Measurements from ENCODE around the gene TRIP10. TPM values are rescaled to one million over a fixed set of nuclear protein-coding genes. Genes with fewer than 3 reads are reported as not detected.
"Not testable (repeated sequence)": the region's sequence is repeated elsewhere in the genome, so short reads cannot be mapped to it uniquely, and the experiment has no call there.

TRIP10 gene
- total RNA-seq, 2 donors from 2014 or later, result 49.0 to 68.4 TPM

- not testable (repeated sequence) for H3K27me3 Mint-ChIP-seq (ENCODE audit: low read depth); H3K4me3 Mint-ChIP-seq; H3K27ac Mint-ChIP-seq; DNase-seq; ATAC-seq (replicated peaks in 1 of 2); H3K36me3 Mint-ChIP-seq (ENCODE audit: insufficient read depth in 2 of 2); H3K9me3 Mint-ChIP-seq
- H3K4me1 Mint-ChIP-seq (ENCODE audit: low read depth), result peaks cover 26% of the 10 kb centered on the region
These were observed 22.8 kb downstream of the TRIP10 start for GRCh38 chr19:6762253-6762797.

GRCh38 chr19:6765738-6766356, 26.4 kb downstream of the TRIP10 start:
- DNase-seq (no peak), ATAC-seq (replicated peaks in 1 of 2) (no peak)
- H3K9me3 Mint-ChIP-seq, result no peaks in the 10 kb centered on the region
- H3K36me3 Mint-ChIP-seq (ENCODE audit: insufficient read depth in 2 of 2), result peaks cover 4 to 5% of the 10 kb centered on the region in 2 donors
- peak overlapping the region; percentile 87 to 91 for H3K4me3 Mint-ChIP-seq
- H3K27ac Mint-ChIP-seq, result peak overlapping the region; percentile 4
- H3K27me3 Mint-ChIP-seq (ENCODE audit: low read depth), result no peaks in the 10 kb centered on the region
- peaks cover 37% of the 10 kb centered on the region for H3K4me1 Mint-ChIP-seq (ENCODE audit: low read depth)

GRCh38 chr19:6766357-6767080, 27.0 kb downstream of the TRIP10 start:
- peaks cover 41% of the 10 kb centered on the region for H3K4me1 Mint-ChIP-seq (ENCODE audit: low read depth)
- no peaks in the 10 kb centered on the region for H3K27me3 Mint-ChIP-seq (ENCODE audit: low read depth)
- peak; percentile 16 to 24 for DNase-seq

GRCh38 chr19:6767081-6767356, 27.5 kb downstream of the TRIP10 start:
- Mint-ChIP-seq H3K36me3 (ENCODE audit: insufficient read depth in 2 of 2) (peaks cover 0 to 5% of the 10 kb centered on the region in 2 donors), H3K4me1 (ENCODE audit: low read depth) (peaks cover 43% of the 10 kb centered on the region), H3K27me3 (ENCODE audit: low read depth) (no peaks in the 10 kb centered on the region), H3K27ac (peak overlapping the region; percentile 18), H3K9me3 (peaks cover 0 to 4% of the 10 kb centered on the region in 2 donors), H3K4me3 (peak overlapping the region; percentile 87 to 91)
- no peak for DNase-seq
- ATAC-seq (replicated peaks in 1 of 2), result peak; percentile 38 to 39

More at GRCh38 chr19:6766357-6767080, 27.0 kb downstream of the TRIP10 start:
- peak overlapping the region; percentile 87 to 91 for H3K4me3 Mint-ChIP-seq
- peaks cover 0 to 5% of the 10 kb centered on the region in 2 donors for H3K36me3 Mint-ChIP-seq (ENCODE audit: insufficient read depth in 2 of 2)
- no peak for ATAC-seq (replicated peaks in 1 of 2)
- H3K9me3 Mint-ChIP-seq, result no peaks in the 10 kb centered on the region
- H3K27ac Mint-ChIP-seq, result peak overlapping the region; percentile 18

GRCh38 chr19:6767357-6768235, 28.1 kb downstream of the TRIP10 start, which contains the start of gene SH2D3A:
SH2D3A (minus strand) TSS chr19:6767435; CDS start chr19:6763748, 3,687 bp downstream.
- Mint-ChIP-seq H3K36me3 (ENCODE audit: insufficient read depth in 2 of 2) (peaks cover 0 to 5% of the 10 kb centered on the region in 2 donors), H3K4me3 (peak within 1 kb of the TSS; percentile 87 to 91), H3K27me3 (ENCODE audit: low read depth) (no peaks in the 10 kb centered on the region), H3K27ac (peak within 1 kb of the TSS; percentile 76), H3K9me3 (peaks cover 0 to 4% of the 10 kb centered on the region in 2 donors), H3K4me1 (ENCODE audit: low read depth) (peaks cover 43% of the 10 kb centered on the region)
- ATAC-seq (replicated peaks in 1 of 2), result peak; percentile 77 to 79
- DNase-seq, result peak; percentile 95 to 97

GRCh38 chr19:6768236-6768785, 28.8 kb downstream of the TRIP10 start:
- peak overlapping the region; percentile 87 to 91 for H3K4me3 Mint-ChIP-seq
- H3K27ac Mint-ChIP-seq, result peak overlapping the region; percentile 76
- H3K4me1 Mint-ChIP-seq (ENCODE audit: low read depth), result peaks cover 43% of the 10 kb centered on the region
- ATAC-seq (replicated peaks in 1 of 2), result no peak
- peaks cover 0 to 5% of the 10 kb centered on the region in 2 donors for H3K36me3 Mint-ChIP-seq (ENCODE audit: insufficient read depth in 2 of 2)
- DNase-seq, result peak in 1 of 2 donors; percentile 18
- peaks cover 0 to 4% of the 10 kb centered on the region in 2 donors for H3K9me3 Mint-ChIP-seq
- no peaks in the 10 kb centered on the region for H3K27me3 Mint-ChIP-seq (ENCODE audit: low read depth)

- Mint-ChIP-seq H3K27ac (peak overlapping the region; percentile 76), H3K36me3 (ENCODE audit: insufficient read depth in 2 of 2) (peaks cover 4 to 8% of the 10 kb centered on the region in 2 donors), H3K9me3 (peaks cover 0 to 4% of the 10 kb centered on the region in 2 donors), H3K4me3 (peak overlapping the region in 1 of 2 donors; percentile 23), H3K4me1 (ENCODE audit: low read depth) (peaks cover 49% of the 10 kb centered on the region), H3K27me3 (ENCODE audit: low read depth) (no peaks in the 10 kb centered on the region)
- DNase-seq (peak in 1 of 2 donors; percentile 23), ATAC-seq (replicated peaks in 1 of 2) (no peak)
These were observed 29.6 kb downstream of the TRIP10 start for GRCh38 chr19:6769006-6769619.

GRCh38 chr19:6771648-6772027, 32.2 kb downstream of the TRIP10 start:
- H3K27ac Mint-ChIP-seq, result peak overlapping the region; percentile 87
- H3K9me3 Mint-ChIP-seq, result peaks cover 0 to 12% of the 10 kb centered on the region in 2 donors
- ATAC-seq (replicated peaks in 1 of 2); H3K27me3 Mint-ChIP-seq (ENCODE audit: low read depth); DNase-seq: not testable (repeated sequence)
- H3K4me3 Mint-ChIP-seq, result peak overlapping the region; percentile 93 to 97
- H3K36me3 Mint-ChIP-seq (ENCODE audit: insufficient read depth in 2 of 2), result peaks cover 20 to 23% of the 10 kb centered on the region in 2 donors
- peaks cover 55% of the 10 kb centered on the region for H3K4me1 Mint-ChIP-seq (ENCODE audit: low read depth)

- Mint-ChIP-seq H3K36me3 (ENCODE audit: insufficient read depth in 2 of 2) (peaks cover 22 to 28% of the 10 kb centered on the region in 2 donors), H3K27me3 (ENCODE audit: low read depth) (no peaks in the 10 kb centered on the region), H3K4me1 (ENCODE audit: low read depth) (peaks cover 59% of the 10 kb centered on the region), H3K9me3 (peaks cover 2 to 15% of the 10 kb centered on the region in 2 donors), H3K27ac (peak within 1 kb of the TSS; percentile 87), H3K4me3 (peak within 1 kb of the TSS; percentile 93 to 97)
- DNase-seq, result peak; percentile 84 to 85
- ATAC-seq (replicated peaks in 1 of 2), result peak; percentile 66 to 67
These were observed 32.8 kb downstream of the TRIP10 start, which contains the start of gene VAV1 for GRCh38 chr19:6772028-6772865. VAV1 (plus strand) TSS chr19:6772708; CDS start chr19:6772808, 100 bp downstream.

- H3K36me3 Mint-ChIP-seq (ENCODE audit: insufficient read depth in 2 of 2), result peaks cover 23 to 28% of the 10 kb centered on the region in 2 donors
- H3K27ac Mint-ChIP-seq, result peak overlapping the region; percentile 52
- DNase-seq, result no peak
- peaks cover 61% of the 10 kb centered on the region for H3K4me1 Mint-ChIP-seq (ENCODE audit: low read depth)
- peaks cover 2 to 15% of the 10 kb centered on the region in 2 donors for H3K9me3 Mint-ChIP-seq
- H3K27me3 Mint-ChIP-seq (ENCODE audit: low read depth), result no peaks in the 10 kb centered on the region
- H3K4me3 Mint-ChIP-seq, result peak overlapping the region; percentile 93 to 97
- ATAC-seq (replicated peaks in 1 of 2), result no peak
These were observed 33.4 kb downstream of the TRIP10 start for GRCh38 chr19:6772866-6773322.

- Mint-ChIP-seq H3K4me3 (peak overlapping the region; percentile 93 to 97), H3K27ac (peak overlapping the region; percentile 55), H3K36me3 (ENCODE audit: insufficient read depth in 2 of 2) (peaks cover 23 to 28% of the 10 kb centered on the region in 2 donors), H3K4me1 (ENCODE audit: low read depth) (peaks cover 61% of the 10 kb centered on the region), H3K9me3 (peaks cover 2 to 15% of the 10 kb centered on the region in 2 donors), H3K27me3 (ENCODE audit: low read depth) (no peaks in the 10 kb centered on the region)
- ATAC-seq (replicated peaks in 1 of 2) (peak; percentile 38 to 41), DNase-seq (peak; percentile 58 to 67)
These were observed 33.9 kb downstream of the TRIP10 start for GRCh38 chr19:6773323-6773931.

Measured in activated T-cell treated with anti-CD3 and anti-CD28 coated beads, Interleukin-2, amount 50 U/mL, for 72 hours (primary cell).